Thyroid gland (tissue), 4 donors: ENCODE results near the gene WDR7. TPM values are rescaled to one million over a fixed set of nuclear protein-coding genes. Genes with fewer than 3 reads are reported as not detected.

Source experiments
- DNase-seq, 2 donors: peaks; one replicate each; pipeline ENCODE4 v3.0.0-alpha.2; 2019
- H3K27ac ChIP-seq, 3 donors: fragments of 200-600 bp; sonication (generic); 1 replicate in 2 of 3; 2 replicates in 1 of 3; pipeline ENCODE4 v1.5.1; 2016 to 2019; ENCODE audit warnings: mild to moderate bottlenecking in 1 of 3, moderate library complexity in 1 of 3
- H3K27me3 ChIP-seq: fragments of 200-600 bp; sonication (generic); one replicate; pipeline ENCODE4 v1.5.1; 2019
- H3K36me3 ChIP-seq, 2 donors: fragments of 200-600 bp; sonication (generic); one replicate each; pipeline ENCODE4 v1.5.1; 2016 to 2019
- H3K4me1 ChIP-seq, 2 donors: fragments of 200-600 bp; sonication (generic); one replicate each; pipeline ENCODE4 v1.5.1; 2017 to 2019
- H3K4me3 ChIP-seq, 3 donors: fragments of 200-600 bp; sonication (generic); replicated peaks in 1 of 3; 1 replicate in 2 of 3; 2 replicates in 1 of 3; pipeline ENCODE4 v1.5.1; 2016; ENCODE audit warnings: mild to moderate bottlenecking in 1 of 3
- H3K9me3 ChIP-seq: fragments of 200-600 bp; sonication (generic); one replicate; pipeline ENCODE4 v1.5.1; 2017
- POLR2A ChIP-seq, 2 donors: fragments of 450-650 bp; IDR thresholded peaks; one replicate each; pipeline ENCODE4 v1.6.1; 2017; ENCODE audit warnings: antibody characterized with exemption in 2 of 2, mild to moderate bottlenecking in 2 of 2, moderate library complexity in 1 of 2
- WGBS, 2 donors: methylation state at CpG; one replicate each; pipeline ENCODE4 v1.1.5; 2017; 5-methylcytosine and 5-hydroxymethylcytosine counted together
- intact Hi-C: fragments of 100-400 bp; cut with DNase I; formaldehyde crosslinking; loops from one replicate; pipeline ENCODE4 v1.15.1; 2023
- total RNA-seq, 4 donors: library from RNA; depleted of rRNA; stranded (reverse); fragments of >200 nt; gene quantifications; one replicate each; pipeline ENCODE4 v1.2.3, GENCODE V29; 2016
- TF ChIP-seq, protein P1 (sequence below), 6 experiments: fragments of 200-600 bp in 3 of 6; fragments of 450-650 bp in 3 of 6; sonication (generic) in 3 of 6; IDR thresholded peaks; one replicate each; pipeline ENCODE4 v1.5.1; 2016 to 2019; ENCODE audit warnings: antibody characterized with exemption in 6 of 6, mild to moderate bottlenecking in 2 of 6, inconsistent platforms in 1 of 6, moderate library complexity in 1 of 6

The WDR7 gene
- total RNA-seq, 4 donors from 2014 or later = 42.0 to 88.8 (median 49.6) TPM

DNA sequence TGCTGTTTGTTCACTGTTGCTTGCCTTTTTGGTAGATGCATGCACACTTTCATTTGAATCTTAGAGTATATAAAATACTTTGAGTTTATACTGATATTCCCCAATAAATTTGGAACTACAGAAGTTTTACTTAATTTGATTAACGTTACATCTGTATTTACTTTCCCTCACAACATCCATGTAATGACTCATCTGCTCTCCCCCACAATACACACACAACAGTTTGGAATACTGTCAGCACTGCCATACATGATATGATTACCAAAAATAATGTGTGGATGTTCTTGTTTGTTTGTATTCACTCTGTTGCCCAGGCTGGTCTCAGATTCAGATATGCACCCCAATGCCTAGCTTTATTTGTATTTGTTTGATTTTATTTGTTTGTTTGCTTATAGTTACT is 144.2 kb downstream of the WDR7 start:
- no peak for TF ChIP-seq POLR2A (IDR thresholded peaks at IDR 0.05)
- TF ChIP-seq, protein P1, sequence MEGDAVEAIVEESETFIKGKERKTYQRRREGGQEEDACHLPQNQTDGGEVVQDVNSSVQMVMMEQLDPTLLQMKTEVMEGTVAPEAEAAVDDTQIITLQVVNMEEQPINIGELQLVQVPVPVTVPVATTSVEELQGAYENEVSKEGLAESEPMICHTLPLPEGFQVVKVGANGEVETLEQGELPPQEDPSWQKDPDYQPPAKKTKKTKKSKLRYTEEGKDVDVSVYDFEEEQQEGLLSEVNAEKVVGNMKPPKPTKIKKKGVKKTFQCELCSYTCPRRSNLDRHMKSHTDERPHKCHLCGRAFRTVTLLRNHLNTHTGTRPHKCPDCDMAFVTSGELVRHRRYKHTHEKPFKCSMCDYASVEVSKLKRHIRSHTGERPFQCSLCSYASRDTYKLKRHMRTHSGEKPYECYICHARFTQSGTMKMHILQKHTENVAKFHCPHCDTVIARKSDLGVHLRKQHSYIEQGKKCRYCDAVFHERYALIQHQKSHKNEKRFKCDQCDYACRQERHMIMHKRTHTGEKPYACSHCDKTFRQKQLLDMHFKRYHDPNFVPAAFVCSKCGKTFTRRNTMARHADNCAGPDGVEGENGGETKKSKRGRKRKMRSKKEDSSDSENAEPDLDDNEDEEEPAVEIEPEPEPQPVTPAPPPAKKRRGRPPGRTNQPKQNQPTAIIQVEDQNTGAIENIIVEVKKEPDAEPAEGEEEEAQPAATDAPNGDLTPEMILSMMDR (IDR thresholded peaks at IDR 0.05) = no peak
- no peak for DNase-seq
- intact Hi-C loops = no loop called here
- Histone ChIP-seq H3K27ac (no peak overlapping the region), H3K4me1 (peaks cover 0 to 8% of the 10 kb centered on the region in 2 donors), H3K9me3 (no peaks in the 10 kb centered on the region), H3K36me3 (no peaks in the 10 kb centered on the region), H3K27me3 (no peaks in the 10 kb centered on the region), H3K4me3 (no peak overlapping the region)
- WGBS, 2 donors = 81 to 82% methylated on average over 1 of the region's 1 CpG

DNA sequence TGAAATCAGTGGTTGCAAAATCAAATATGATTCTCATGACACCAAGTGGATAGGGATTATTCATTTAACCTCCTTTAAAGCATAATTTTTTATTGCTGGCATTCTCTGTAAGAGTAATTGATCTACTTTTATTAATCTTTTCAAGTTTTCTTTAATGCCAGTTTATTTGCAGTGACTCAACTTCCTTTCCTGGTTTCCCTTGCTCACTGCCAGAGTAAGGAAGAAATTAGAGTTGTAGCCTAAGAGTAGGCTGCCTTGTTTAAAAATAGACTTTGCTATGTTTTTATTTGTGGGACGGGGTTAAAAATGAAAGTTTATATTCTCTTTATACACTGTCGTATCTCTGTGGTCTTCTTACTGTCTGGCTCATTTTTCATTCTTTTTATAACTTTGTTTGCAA is 148.6 kb downstream of the WDR7 start:
- no peaks in the 10 kb centered on the region for H3K9me3 ChIP-seq
- intact Hi-C loops = no loop called here
- H3K4me1 ChIP-seq = no peaks in the 10 kb centered on the region

DNA sequence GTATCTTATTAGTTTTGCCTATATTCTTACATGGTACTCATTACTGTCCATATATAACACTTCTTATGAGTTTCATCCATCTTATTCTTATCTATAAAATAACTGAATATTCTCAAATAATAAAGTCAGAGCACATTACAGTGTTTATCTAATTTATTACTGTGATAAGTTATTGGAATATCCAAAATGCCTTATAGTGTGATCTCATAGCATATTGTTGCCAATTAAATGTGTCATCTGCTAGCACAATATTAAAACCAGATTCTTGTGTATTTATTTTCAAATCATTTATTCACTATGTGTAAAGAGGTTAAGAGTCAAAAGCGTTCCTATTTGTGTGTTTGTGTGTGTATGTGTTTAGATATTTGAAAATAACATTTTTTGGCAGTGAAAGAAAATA is 151.9 kb downstream of the WDR7 start:
- 86 to 89% methylated on average over 1 of the region's 1 CpG for WGBS, 2 donors
- intact Hi-C loops = no loop called here
- Histone ChIP-seq H3K36me3 (no peaks in the 10 kb centered on the region), H3K4me1 (no peaks in the 10 kb centered on the region), H3K4me3 (no peak overlapping the region), H3K9me3 (no peaks in the 10 kb centered on the region), H3K27me3 (no peaks in the 10 kb centered on the region), H3K27ac (no peak overlapping the region)
- DNase-seq = no peak
- TF ChIP-seq, protein P1 (IDR thresholded peaks at IDR 0.05) = no peak
- no peak for TF ChIP-seq POLR2A (IDR thresholded peaks at IDR 0.05)

More for the DNA sequence above, 148.6 kb downstream of the WDR7 start:
- TF ChIP-seq, protein P1 (IDR thresholded peaks at IDR 0.05) = no peak
- no peak for TF ChIP-seq POLR2A (IDR thresholded peaks at IDR 0.05)
- no peak for DNase-seq
- Histone ChIP-seq H3K36me3 (no peaks in the 10 kb centered on the region), H3K4me3 (no peak overlapping the region), H3K27ac (no peak overlapping the region), H3K27me3 (no peaks in the 10 kb centered on the region)
- 60 to 63% methylated on average over 2 of the region's 2 CpGs for WGBS, 2 donors

DNA sequence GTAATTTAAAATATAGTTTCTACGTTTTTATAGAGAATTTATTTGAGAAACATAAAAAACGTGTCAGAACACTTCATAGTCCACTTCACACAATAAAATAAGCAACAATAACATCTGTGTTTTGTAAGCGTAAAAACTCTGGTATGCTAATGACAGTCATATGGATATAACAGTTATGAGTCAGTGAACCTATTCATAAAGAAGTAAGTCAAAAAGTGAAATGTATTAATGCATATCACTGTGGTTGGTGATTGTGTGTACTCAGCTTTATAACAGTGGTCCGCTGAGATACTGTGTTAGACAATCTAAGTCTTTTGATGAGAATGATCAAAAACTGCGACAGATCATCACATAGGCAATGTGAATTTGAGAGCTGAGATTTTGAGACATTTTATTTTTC is 153.2 kb downstream of the WDR7 start:
- Histone ChIP-seq H3K4me1 (no peaks in the 10 kb centered on the region), H3K27me3 (no peaks in the 10 kb centered on the region), H3K9me3 (no peaks in the 10 kb centered on the region), H3K4me3 (no peak overlapping the region), H3K27ac (no peak overlapping the region), H3K36me3 (no peaks in the 10 kb centered on the region)
- 95 to 96% methylated on average over 5 of the region's 5 CpGs for WGBS, 2 donors
- intact Hi-C loops = no loop called here
- no peak for TF ChIP-seq POLR2A (IDR thresholded peaks at IDR 0.05)
- TF ChIP-seq, protein P1 (IDR thresholded peaks at IDR 0.05) = no peak
- no peak for DNase-seq

DNA sequence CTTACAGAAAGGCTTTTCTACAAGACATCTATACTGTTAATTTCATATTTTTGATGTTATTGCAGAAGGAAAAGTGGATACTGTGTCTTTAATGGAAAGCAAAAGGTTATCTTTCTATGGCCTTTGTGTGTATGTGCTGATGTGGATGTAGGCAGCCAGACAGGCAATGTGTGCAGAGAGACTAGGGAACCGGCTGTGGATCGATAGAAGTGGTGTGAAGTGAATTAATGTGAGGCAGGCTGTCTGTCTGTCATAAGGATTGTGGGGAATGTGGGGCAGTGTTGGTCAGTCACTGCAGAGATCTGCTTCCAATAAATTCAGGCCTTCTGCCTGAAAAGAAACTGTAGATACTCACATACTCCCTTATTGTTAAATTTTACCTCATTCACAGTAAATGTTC is 156.7 kb downstream of the WDR7 start:
- WGBS, 2 donors = 77 to 91% methylated on average over 2 of the region's 2 CpGs
- Histone ChIP-seq H3K27ac (no peak overlapping the region), H3K4me1 (no peaks in the 10 kb centered on the region), H3K9me3 (no peaks in the 10 kb centered on the region), H3K4me3 (no peak overlapping the region), H3K27me3 (no peaks in the 10 kb centered on the region), H3K36me3 (no peaks in the 10 kb centered on the region)
- DNase-seq = no peak
- intact Hi-C loops = no loop called here
- TF ChIP-seq POLR2A (IDR thresholded peaks at IDR 0.05) = no peak

DNA sequence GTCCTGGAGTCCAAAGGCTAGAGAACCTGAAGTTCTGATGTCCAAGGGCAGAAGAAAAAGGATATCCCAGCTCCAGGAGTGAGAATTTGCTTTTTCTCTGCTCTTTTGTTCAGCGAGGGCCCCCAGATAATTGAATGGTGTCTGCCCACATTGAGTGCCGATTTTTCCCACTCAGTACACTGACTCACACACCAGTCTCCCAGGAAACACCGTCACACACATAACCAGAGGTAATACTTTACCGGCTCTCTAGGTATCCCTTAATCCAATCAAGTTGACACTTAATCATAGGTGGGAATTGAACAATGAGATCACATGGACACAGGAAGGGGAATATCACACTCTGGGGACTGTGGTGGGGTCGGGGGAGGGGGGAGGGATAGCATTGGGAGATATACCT is 161.5 kb downstream of the WDR7 start:
- H3K27me3 ChIP-seq = no peaks in the 10 kb centered on the region
- intact Hi-C loops = no loop called here
- DNase-seq = no peak
- no peaks in the 10 kb centered on the region for H3K36me3 ChIP-seq
- 92 to 96% methylated on average over 5 of the region's 5 CpGs for WGBS, 2 donors
- no peak for TF ChIP-seq POLR2A (IDR thresholded peaks at IDR 0.05)
- TF ChIP-seq, protein P1 (IDR thresholded peaks at IDR 0.05) = no peak
- H3K4me3 ChIP-seq = no peak overlapping the region
- no peaks in the 10 kb centered on the region for H3K4me1 ChIP-seq
- H3K27ac ChIP-seq = no peak overlapping the region
- H3K9me3 ChIP-seq = no peaks in the 10 kb centered on the region
